ENCODE data around the gene SEC14L3. TPM values are rescaled to one million over a fixed set of nuclear protein-coding genes. Genes with fewer than 3 reads are reported as not detected.

Gene SEC14L3
- total RNA-seq, 1 experiment from 2014 or later: not detected

GRCh38 chr22:30444632-30445437 is 27.0 kb downstream of the SEC14L3 start:
- peak; percentile 60 to 77 for DNase-seq
- Histone ChIP-seq H3K9me3 (replicated peaks) (no peaks in the 10 kb centered on the region), H3K27me3 (no peaks in the 10 kb centered on the region)

GRCh38 chr22:30441088-30441487 is 30.7 kb downstream of the SEC14L3 start:
- Histone ChIP-seq H3K4me3 (no peak overlapping the region), H3K27me3 (no peaks in the 10 kb centered on the region), H3K4me1 (no peaks in the 10 kb centered on the region; the same call in 1 of the 2 replicates), H3K9me3 (replicated peaks) (no peaks in the 10 kb centered on the region), H3K27ac (no peak overlapping the region), H3K36me3 (no peaks in the 10 kb centered on the region)
- DNase-seq: no peak

More at GRCh38 chr22:30444632-30445437, 27.0 kb downstream of the SEC14L3 start:
- no peaks in the 10 kb centered on the region for H3K36me3 ChIP-seq
- no peaks in the 10 kb centered on the region; the same call in 1 of the 2 replicates for H3K4me1 ChIP-seq
- no peak overlapping the region for H3K27ac ChIP-seq
- H3K4me3 ChIP-seq: 0 out of 2 replicates have a peak overlapping the region, but pooled peaks have one; percentile 8

GRCh38 chr22:30439836-30440235 is 32.0 kb downstream of the SEC14L3 start:
- no peak overlapping the region for H3K27ac ChIP-seq
- H3K27me3 ChIP-seq: no peaks in the 10 kb centered on the region
- H3K4me3 ChIP-seq: no peak overlapping the region
- no peak for DNase-seq
- H3K9me3 ChIP-seq (replicated peaks): no peaks in the 10 kb centered on the region
- no peaks in the 10 kb centered on the region; the same call in 1 of the 2 replicates for H3K4me1 ChIP-seq
- H3K36me3 ChIP-seq: no peaks in the 10 kb centered on the region

- Histone ChIP-seq H3K27ac (no peak overlapping the region), H3K4me1 (no peaks in the 10 kb centered on the region; the same call in 1 of the 2 replicates), H3K27me3 (no peaks in the 10 kb centered on the region), H3K4me3 (no peak overlapping the region), H3K9me3 (replicated peaks) (no peaks in the 10 kb centered on the region), H3K36me3 (no peaks in the 10 kb centered on the region)
- DNase-seq: no peak
Measured at GRCh38 chr22:30439226-30439625, 32.6 kb downstream of the SEC14L3 start.

DNA sequence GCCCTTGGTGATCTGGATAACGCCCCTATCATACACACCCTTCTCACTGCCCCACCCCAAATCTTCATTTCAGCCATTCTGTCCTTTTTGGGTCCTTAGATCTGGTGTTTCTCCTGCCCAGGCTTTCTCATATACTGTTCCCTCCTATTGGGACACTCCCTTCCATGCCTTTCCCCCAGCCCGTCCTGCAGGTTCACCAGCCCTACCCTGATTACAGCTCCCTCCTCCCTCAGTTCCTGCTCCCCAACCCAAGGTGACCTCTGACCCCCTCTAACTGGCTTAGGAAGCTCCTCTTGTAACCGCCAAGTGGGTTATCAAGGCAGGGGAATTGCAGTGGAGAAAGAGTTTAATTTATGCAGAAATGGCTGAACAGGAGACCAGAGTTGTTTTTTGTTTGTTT is 33.3 kb downstream of the SEC14L3 start:
- no peaks in the 10 kb centered on the region for H3K27me3 ChIP-seq
- DNase-seq: no peak

DNA sequence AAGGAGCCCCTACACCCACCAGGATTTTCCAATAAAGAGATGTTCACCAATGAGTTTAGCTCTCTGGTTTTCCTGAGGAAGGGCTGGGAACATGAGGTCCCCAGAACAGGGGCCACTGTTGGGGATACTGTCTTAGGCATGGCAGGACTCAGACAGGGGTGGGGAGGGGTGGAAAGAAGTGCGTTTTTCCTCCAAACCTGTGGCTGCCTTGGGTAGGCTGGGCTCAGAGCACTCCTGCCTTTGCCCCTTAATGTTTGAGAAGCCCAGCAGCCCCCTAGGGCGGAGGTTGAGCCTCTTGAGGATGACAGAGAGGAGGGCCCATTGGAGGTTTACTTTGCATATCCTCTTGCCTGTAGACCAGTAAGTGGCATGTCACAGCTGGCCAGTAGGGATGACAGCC is 35.6 kb downstream of the SEC14L3 start:
- H3K27me3 ChIP-seq: no peaks in the 10 kb centered on the region
- no peak overlapping the region for H3K27ac ChIP-seq
- H3K9me3 ChIP-seq (replicated peaks): no peaks in the 10 kb centered on the region
- H3K4me3 ChIP-seq: no peak overlapping the region
- H3K4me1 ChIP-seq: no peaks in the 10 kb centered on the region
- DNase-seq: no peak
- no peaks in the 10 kb centered on the region for H3K36me3 ChIP-seq

More for the DNA sequence above, 33.3 kb downstream of the SEC14L3 start:
- H3K36me3 ChIP-seq: no peaks in the 10 kb centered on the region
- no peak overlapping the region for H3K27ac ChIP-seq
- no peak overlapping the region for H3K4me3 ChIP-seq
- no peaks in the 10 kb centered on the region for H3K9me3 ChIP-seq (replicated peaks)
- H3K4me1 ChIP-seq: no peaks in the 10 kb centered on the region

- Histone ChIP-seq H3K27me3 (no peaks in the 10 kb centered on the region), H3K4me3 (no peak overlapping the region), H3K27ac (no peak overlapping the region), H3K9me3 (replicated peaks) (no peaks in the 10 kb centered on the region), H3K36me3 (no peaks in the 10 kb centered on the region), H3K4me1 (no peaks in the 10 kb centered on the region)
- no peak for DNase-seq
Measured at GRCh38 chr22:30435674-30436126, 36.1 kb downstream of the SEC14L3 start.

GRCh38 chr22:30434843-30435242 is 37.0 kb downstream of the SEC14L3 start:
- no peaks in the 10 kb centered on the region for H3K36me3 ChIP-seq
- H3K4me3 ChIP-seq: no peak overlapping the region
- no peak overlapping the region for H3K27ac ChIP-seq
- no peaks in the 10 kb centered on the region for H3K9me3 ChIP-seq (replicated peaks)
- no peaks in the 10 kb centered on the region for H3K4me1 ChIP-seq
- no peak for DNase-seq
- H3K27me3 ChIP-seq: no peaks in the 10 kb centered on the region

DNA sequence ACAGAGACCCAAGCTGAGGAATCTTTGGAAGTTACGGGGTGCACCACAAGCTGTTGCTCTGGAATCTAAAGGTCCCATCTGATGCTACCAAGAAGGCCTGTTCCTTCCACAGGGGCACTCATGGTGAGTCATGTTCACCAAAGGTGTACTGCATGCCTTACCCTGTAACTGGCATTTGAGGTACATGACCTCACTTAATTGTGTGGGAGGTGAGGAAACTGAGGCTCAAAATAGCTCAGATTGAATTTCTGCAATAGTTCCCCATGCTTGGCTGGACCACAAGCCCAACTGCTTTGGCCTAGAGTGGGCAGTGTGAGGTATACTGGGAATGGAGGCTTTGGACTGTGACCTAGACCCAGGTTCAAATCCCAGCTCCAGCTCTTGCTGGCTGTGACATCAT is 38.0 kb downstream of the SEC14L3 start:
- DNase-seq: no peak
- H3K9me3 ChIP-seq (replicated peaks): no peaks in the 10 kb centered on the region
- H3K4me1 ChIP-seq: no peaks in the 10 kb centered on the region
- H3K27me3 ChIP-seq: no peaks in the 10 kb centered on the region
- no peak overlapping the region for H3K27ac ChIP-seq
- no peaks in the 10 kb centered on the region for H3K36me3 ChIP-seq
- H3K4me3 ChIP-seq: no peak overlapping the region

DNA sequence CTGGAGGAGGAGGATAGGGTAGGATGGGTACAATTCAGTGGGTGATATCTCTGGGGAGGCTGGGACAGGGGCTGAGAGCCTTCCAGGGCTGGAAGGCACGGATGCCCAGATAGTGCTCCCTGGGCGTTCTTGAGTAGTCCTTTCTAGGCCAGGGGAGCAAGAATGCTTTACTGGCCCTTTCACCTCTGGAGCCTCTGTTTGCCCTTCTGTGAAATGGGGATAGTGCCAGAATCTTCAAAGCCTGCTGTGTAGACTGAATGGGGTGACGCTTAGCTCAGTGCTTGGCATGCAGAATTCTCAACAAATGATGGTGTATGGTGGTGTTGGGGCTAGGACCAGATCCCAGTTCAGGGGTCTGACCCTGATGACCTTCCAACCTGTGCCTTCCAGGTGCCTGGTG is 38.6 kb downstream of the SEC14L3 start:
- H3K27me3 ChIP-seq: no peaks in the 10 kb centered on the region
- no peaks in the 10 kb centered on the region for H3K9me3 ChIP-seq (replicated peaks)
- H3K4me1 ChIP-seq: no peaks in the 10 kb centered on the region
- no peak for DNase-seq
- no peaks in the 10 kb centered on the region for H3K36me3 ChIP-seq
- H3K27ac ChIP-seq: no peak overlapping the region
- no peak overlapping the region for H3K4me3 ChIP-seq

DNA sequence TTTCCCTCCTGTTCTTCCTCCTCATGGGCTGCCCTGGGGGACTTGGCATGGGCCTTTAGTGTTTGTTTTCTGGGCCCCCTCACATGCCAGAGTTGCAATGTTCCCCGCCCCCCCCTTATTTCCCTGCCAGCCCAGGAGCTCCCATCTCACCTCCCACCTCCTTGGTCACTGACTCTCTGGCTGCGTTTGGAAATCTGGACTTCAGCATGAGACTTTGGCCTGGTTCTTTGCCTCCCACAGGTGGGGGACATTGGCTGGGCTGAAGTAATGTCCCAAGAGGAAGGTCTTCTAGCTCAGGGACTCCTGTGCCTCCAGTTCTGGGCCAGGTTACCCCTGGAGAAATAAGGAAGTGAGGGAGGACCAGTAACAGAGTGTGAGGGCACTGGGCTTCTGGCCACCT is 39.3 kb downstream of the SEC14L3 start:
- no peaks in the 10 kb centered on the region for H3K27me3 ChIP-seq
- no peaks in the 10 kb centered on the region for H3K9me3 ChIP-seq (replicated peaks)
- no peak overlapping the region for H3K4me3 ChIP-seq
- no peak for DNase-seq
- H3K4me1 ChIP-seq: no peaks in the 10 kb centered on the region
- H3K27ac ChIP-seq: no peak overlapping the region
- H3K36me3 ChIP-seq: no peaks in the 10 kb centered on the region

- no peaks in the 10 kb centered on the region for H3K9me3 ChIP-seq (replicated peaks)
- H3K27me3 ChIP-seq: no peaks in the 10 kb centered on the region
- H3K4me1 ChIP-seq: no peaks in the 10 kb centered on the region
- H3K4me3 ChIP-seq: no peak overlapping the region
- H3K36me3 ChIP-seq: no peaks in the 10 kb centered on the region
- no peak for DNase-seq
- H3K27ac ChIP-seq: no peak overlapping the region
Measured at GRCh38 chr22:30432096-30432495, 39.7 kb downstream of the SEC14L3 start.

DNA sequence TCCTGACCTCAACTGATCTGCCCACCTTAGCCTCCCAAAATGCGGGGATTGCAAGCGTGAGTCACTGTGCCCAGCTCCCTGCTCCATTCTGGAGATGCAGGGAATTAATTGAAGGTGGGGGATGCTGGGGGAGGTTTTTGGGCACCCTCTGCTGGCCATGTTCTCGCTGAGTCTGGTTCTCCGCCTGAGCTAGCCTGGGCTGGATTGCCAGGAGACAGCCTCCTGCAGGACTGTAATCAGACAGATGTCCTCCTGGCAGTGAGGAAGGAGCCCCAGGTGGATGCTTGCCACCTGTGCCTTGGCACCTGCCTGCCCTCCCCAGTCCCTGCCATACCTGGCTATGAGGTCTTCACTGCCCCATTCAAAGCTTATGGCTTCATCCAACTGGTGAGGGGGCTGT is 40.9 kb downstream of the SEC14L3 start:
- Histone ChIP-seq H3K27ac (no peak overlapping the region), H3K4me3 (no peak overlapping the region), H3K36me3 (no peaks in the 10 kb centered on the region), H3K27me3 (no peaks in the 10 kb centered on the region), H3K4me1 (no peaks in the 10 kb centered on the region), H3K9me3 (replicated peaks) (no peaks in the 10 kb centered on the region)
- no peak for DNase-seq

DNA sequence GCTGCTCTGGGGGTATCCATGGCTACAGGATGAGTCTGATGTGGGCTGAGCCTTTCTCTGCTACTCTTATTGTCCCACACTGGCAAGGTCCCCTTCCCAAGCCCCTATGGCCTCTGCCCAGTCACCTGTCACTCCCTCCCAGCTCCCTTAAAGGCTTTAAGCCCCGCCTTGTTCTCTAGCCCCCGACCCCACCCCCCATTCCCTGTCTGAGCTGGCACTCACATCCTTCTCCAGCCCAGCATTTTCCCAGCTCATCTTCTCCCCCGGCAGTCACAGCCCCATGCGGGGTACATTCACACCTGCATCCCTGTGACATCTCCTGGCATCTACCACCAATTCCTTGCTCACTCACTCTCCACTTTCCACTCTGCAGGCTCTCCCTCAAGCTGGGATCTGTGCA is 41.9 kb downstream of the SEC14L3 start:
- no peaks in the 10 kb centered on the region for H3K9me3 ChIP-seq (replicated peaks)
- H3K27ac ChIP-seq: no peak overlapping the region
- H3K27me3 ChIP-seq: no peaks in the 10 kb centered on the region
- no peak overlapping the region for H3K4me3 ChIP-seq
- no peaks in the 10 kb centered on the region for H3K36me3 ChIP-seq
- 0 out of 2 replicates have a peak, but pooled peaks cover 1% of the 10 kb centered on the region for H3K4me1 ChIP-seq
- DNase-seq: no peak

DNA sequence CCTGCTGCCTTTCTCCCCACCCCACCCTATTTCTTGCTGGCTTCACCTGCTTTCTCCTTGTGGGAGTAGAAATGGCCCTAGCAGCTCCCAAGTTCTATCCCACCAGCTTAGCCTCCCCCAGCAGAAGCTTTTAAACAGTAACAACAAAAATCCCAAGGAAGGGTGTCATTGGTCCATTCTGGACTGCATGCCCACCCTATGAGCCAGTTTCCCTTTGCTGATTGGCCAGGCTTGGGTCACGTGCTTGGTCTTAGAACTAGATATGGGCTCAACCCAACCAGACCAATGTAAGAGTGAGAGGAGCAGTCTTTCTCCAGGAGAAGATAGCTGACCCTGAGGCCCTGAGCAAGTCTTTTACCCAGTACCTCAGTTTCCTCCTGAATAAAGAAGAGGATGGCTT is 43.9 kb downstream of the SEC14L3 start:
- Histone ChIP-seq H3K36me3 (no peaks in the 10 kb centered on the region), H3K27ac (no peak overlapping the region), H3K4me3 (no peak overlapping the region), H3K9me3 (replicated peaks) (no peaks in the 10 kb centered on the region), H3K27me3 (no peaks in the 10 kb centered on the region), H3K4me1 (0 out of 2 replicates have a peak, but pooled peaks cover 6% of the 10 kb centered on the region)
- DNase-seq: no peak
